Loucy (cell line): ENCODE data around the gene CLMN.
A peak's percentile ranks its signal among the peaks of the same experiment; 100 is the strongest.

Experiments
- H2AFZ ChIP-seq: fragments of 200-600 bp; sonication (generic); 2 replicates; pipeline ENCODE4 v1.6.0; 2016; ENCODE audit warnings: antibody characterized with exemption, mild to moderate bottlenecking, low read length, moderate library complexity
- H3F3A ChIP-seq: fragments of 200-600 bp; 2 replicates; pipeline ENCODE4 v1.6.0; 2016; ENCODE audit warnings: antibody characterized with exemption, low read depth, mild to moderate bottlenecking
- H3K27me3 ChIP-seq: fragments of 200-600 bp; sonication (generic); 2 replicates; pipeline ENCODE4 v1.6.1; 2014; ENCODE audit warnings: low read length, mild to moderate bottlenecking; ENCODE audit not compliant: insufficient read depth, poor library complexity, severe bottlenecking
- H3K36me3 ChIP-seq: fragments of 200-600 bp; sonication (generic); 2 replicates; pipeline ENCODE4 v1.6.1; 2016; ENCODE audit warnings: low read length; ENCODE audit not compliant: insufficient read depth
- H3K4me1 ChIP-seq: fragments of 200-600 bp; sonication (generic); 2 replicates; pipeline ENCODE4 v1.5.1; 2014; ENCODE audit warnings: low read length, mild to moderate bottlenecking; ENCODE audit not compliant: insufficient read depth, poor library complexity, severe bottlenecking
- H3K4me2 ChIP-seq: fragments of 200-600 bp; sonication (generic); 2 replicates; pipeline ENCODE4 v1.6.0; 2014; ENCODE audit warnings: antibody characterized with exemption, low read length, low read depth, mild to moderate bottlenecking; ENCODE audit not compliant: poor library complexity, severe bottlenecking
- H3K4me3 ChIP-seq: fragments of 200-600 bp; sonication (generic); 2 replicates; pipeline ENCODE4 v1.5.1; 2014; ENCODE audit warnings: low read length, mild to moderate bottlenecking, mixed read lengths; ENCODE audit not compliant: poor library complexity, severe bottlenecking
- H3K79me2 ChIP-seq: fragments of 200-600 bp; sonication (generic); 2 replicates; pipeline ENCODE4 v1.6.1; 2014; ENCODE audit warnings: low read length; ENCODE audit not compliant: insufficient read depth
- H3K9ac ChIP-seq: fragments of 200-600 bp; sonication (generic); 2 replicates; pipeline ENCODE4 v1.6.0; 2014; ENCODE audit warnings: mild to moderate bottlenecking, low read depth, low read length, moderate library complexity; ENCODE audit not compliant: poor library complexity, severe bottlenecking
- H3K9me2 ChIP-seq: fragments of 200-600 bp; sonication (generic); replicated peaks from 2 replicates; pipeline ENCODE4 v1.6.1; 2016; ENCODE audit warnings: low read depth, low read length, mixed read lengths
- H3K9me3 ChIP-seq: fragments of 200-600 bp; sonication (generic); 2 replicates; pipeline ENCODE4 v1.6.1; 2014; ENCODE audit warnings: mild to moderate bottlenecking, antibody characterized with exemption, low read length, low read depth; ENCODE audit not compliant: insufficient read depth
- H4K20me1 ChIP-seq: fragments of 200-600 bp; sonication (generic); 2 replicates; pipeline ENCODE4 v1.6.0; 2014; ENCODE audit warnings: antibody characterized with exemption, low read length, mild to moderate bottlenecking; ENCODE audit not compliant: insufficient read depth, poor library complexity, severe bottlenecking
- CTCF ChIP-seq: fragments of 200-600 bp; sonication (generic); conservative IDR thresholded peaks from 2 replicates; pipeline ENCODE4 v1.5.1; 2014; ENCODE audit warnings: mild to moderate bottlenecking, antibody characterized with exemption, low read length
- EZH2phosphoT487 ChIP-seq: fragments of 200-600 bp; IDR thresholded peaks from 2 replicates; pipeline ENCODE4 v1.6.1; 2018; ENCODE audit warnings: antibody characterized with exemption, mild to moderate bottlenecking, moderate library complexity, borderline replicate concordance

Gene CLMN

GRCh38 chr14:95144849-95145248, 174.9 kb downstream of the CLMN start:
- H3K4me2 ChIP-seq: no peak overlapping the region
- TF ChIP-seq EZH2phosphoT487 (no peak), CTCF (no peak)
- H3K36me3 ChIP-seq: peaks cover 15% of the 10 kb centered on the region
- peaks cover 96% of the 10 kb centered on the region for H3K79me2 ChIP-seq
- H3K27me3 ChIP-seq: no peaks in the 10 kb centered on the region
- H4K20me1 ChIP-seq: peaks cover 52% of the 10 kb centered on the region
- H3K4me3 ChIP-seq: no peak overlapping the region
- no peak overlapping the region for H2AFZ ChIP-seq
- peaks cover 10% of the 10 kb centered on the region for H3K9me3 ChIP-seq
- no peak overlapping the region for H3K9ac ChIP-seq
- H3F3A ChIP-seq: no peaks in the 10 kb centered on the region
- H3K4me1 ChIP-seq: peaks cover 8% of the 10 kb centered on the region
- no peaks in the 10 kb centered on the region for H3K9me2 ChIP-seq

- peaks cover 10% of the 10 kb centered on the region for H3K9me3 ChIP-seq
- H3K4me3 ChIP-seq: no peak overlapping the region
- peaks cover 19% of the 10 kb centered on the region for H3K36me3 ChIP-seq
- TF ChIP-seq CTCF (no peak), EZH2phosphoT487 (no peak)
- no peak overlapping the region for H2AFZ ChIP-seq
- no peaks in the 10 kb centered on the region for H3K9me2 ChIP-seq
- peak overlapping the region; percentile 32 for H3K4me2 ChIP-seq
- H4K20me1 ChIP-seq: peaks cover 52% of the 10 kb centered on the region
- H3F3A ChIP-seq: no peaks in the 10 kb centered on the region
- no peak overlapping the region for H3K9ac ChIP-seq
- H3K79me2 ChIP-seq: peaks cover 96% of the 10 kb centered on the region
- H3K27me3 ChIP-seq: no peaks in the 10 kb centered on the region
- H3K4me1 ChIP-seq: peaks cover 6% of the 10 kb centered on the region
Measured at GRCh38 chr14:95143808-95144620, 175.7 kb downstream of the CLMN start.

GRCh38 chr14:95142208-95142607, 177.5 kb downstream of the CLMN start:
- Histone ChIP-seq H3K9me3 (peaks cover 10% of the 10 kb centered on the region), H3K9ac (no peak overlapping the region), H3K4me2 (no peak overlapping the region), H3K79me2 (peaks cover 89% of the 10 kb centered on the region), H3K4me3 (no peak overlapping the region), H3K4me1 (no peaks in the 10 kb centered on the region), H3K36me3 (peaks cover 19% of the 10 kb centered on the region), H3F3A (no peaks in the 10 kb centered on the region), H2AFZ (no peak overlapping the region), H4K20me1 (peaks cover 46% of the 10 kb centered on the region), H3K27me3 (no peaks in the 10 kb centered on the region), H3K9me2 (no peaks in the 10 kb centered on the region)
- 0 out of 2 replicates have a peak, but pooled peaks have one; percentile 12 for TF ChIP-seq CTCF
- no peak for TF ChIP-seq EZH2phosphoT487
